22Rv1 (cell line): Measurements from ENCODE around the gene ALPP.
"Not testable (repeated sequence)": the region's sequence is repeated elsewhere in the genome, so short reads cannot be mapped to it uniquely, and the experiment has no call there.

ENCODE experiments used
- CTCF ChIP-seq: fragments of 450-650 bp; IDR thresholded peaks from 2 replicates; pipeline ENCODE4 v1.5.1; 2017; ENCODE audit warnings: mild to moderate bottlenecking
- ZFX ChIP-seq: fragments of 450-650 bp; IDR thresholded peaks from 2 replicates; pipeline ENCODE4 v1.6.1; 2017; ENCODE audit warnings: antibody characterized with exemption, borderline replicate concordance

- TF ChIP-seq CTCF, ZFX: not testable (repeated sequence)
Observed at GRCh38 chr2:232407428-232408150, 29.0 kb downstream of the ALPP start.
